HuH-7.5 (cell line): ENCODE results near the gene DDX20.
"Not testable (repeated sequence)": the region's sequence is repeated elsewhere in the genome, so short reads cannot be mapped to it uniquely, and the experiment has no call there.

Source experiments
- DNase-seq: peaks from one replicate; pipeline ENCODE4 v3.0.0; 2011; ENCODE audit warnings: low spot score

The DDX20 gene

DNA sequence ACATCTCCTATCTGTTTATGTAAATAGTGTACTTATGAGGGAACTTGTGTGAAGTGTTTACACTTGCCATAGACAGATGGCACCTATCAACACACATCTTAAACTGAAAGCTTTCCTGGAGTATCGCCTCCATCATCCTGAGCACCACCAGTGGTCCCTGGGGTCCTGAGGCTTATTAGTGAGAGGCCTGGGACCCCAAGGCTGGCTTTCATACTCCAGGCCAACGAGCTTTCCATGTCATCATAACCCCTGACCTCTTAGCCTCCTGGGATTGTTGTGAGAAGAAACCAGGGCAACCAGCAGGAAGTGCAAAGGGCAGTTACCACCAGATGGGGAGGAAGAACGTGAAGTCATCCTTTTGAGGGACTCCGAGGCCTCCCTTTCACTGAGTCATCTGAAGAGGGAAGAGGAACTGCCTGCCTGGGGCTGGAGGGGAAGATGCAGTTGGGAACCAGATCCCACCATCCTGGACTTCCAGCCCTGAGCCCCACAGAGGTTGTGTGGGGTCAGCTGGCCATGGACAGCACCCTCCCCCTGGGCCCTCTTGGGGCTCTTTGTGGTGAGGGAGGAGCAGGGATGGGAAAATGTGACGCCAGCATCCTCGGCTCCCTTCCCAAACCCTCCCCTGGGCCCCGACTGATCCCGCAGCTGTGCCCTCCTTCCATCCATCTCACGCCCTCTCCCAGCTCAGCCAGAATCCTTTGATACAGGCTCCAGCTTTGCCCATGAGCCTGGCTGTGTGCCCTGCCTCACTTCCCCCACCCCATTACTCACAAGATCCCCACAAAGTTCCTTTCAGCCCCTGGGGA lies 22.3 kb upstream of the DDX20 start:
- DNase-seq = peak; percentile 32

DNA sequence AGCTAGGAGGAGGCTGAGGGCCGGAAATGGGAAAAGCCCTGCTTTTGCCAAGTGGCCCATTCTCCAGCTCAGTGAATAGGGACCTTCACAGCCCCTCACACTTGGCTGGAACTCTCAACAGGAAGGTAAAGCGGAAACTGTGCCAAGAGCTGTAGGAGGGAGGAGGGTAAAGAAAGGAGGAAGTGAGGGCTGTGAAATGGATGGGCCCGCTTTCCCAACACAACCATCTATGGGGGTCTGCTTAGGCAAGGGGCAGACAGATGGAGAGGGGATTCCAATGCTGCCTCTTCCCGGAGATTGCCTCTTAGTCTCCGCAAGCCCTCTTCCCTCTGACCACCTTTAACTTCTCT lies 21.7 kb upstream of the DDX20 start:
- DNase-seq = no peak

DNA sequence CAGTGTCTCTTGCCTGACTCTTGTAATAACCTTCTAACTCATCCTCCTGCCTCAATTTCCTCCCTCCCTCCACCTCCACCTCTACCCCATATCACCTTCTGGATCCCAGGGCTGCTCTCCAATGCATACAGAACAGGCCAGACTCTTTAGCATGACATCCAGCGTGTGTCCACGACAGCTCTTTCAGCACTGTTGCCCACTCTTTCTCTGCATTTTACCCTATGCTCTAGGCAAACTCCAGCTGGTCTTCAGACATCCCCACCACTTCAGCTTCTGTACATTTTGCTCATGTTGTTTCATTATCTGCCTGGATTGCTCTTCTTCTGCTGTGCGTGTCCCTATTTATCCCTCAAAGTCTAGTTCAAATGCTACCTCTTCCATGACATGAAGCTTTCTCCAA lies 21.3 kb upstream of the DDX20 start:
- no peak for DNase-seq

DNA sequence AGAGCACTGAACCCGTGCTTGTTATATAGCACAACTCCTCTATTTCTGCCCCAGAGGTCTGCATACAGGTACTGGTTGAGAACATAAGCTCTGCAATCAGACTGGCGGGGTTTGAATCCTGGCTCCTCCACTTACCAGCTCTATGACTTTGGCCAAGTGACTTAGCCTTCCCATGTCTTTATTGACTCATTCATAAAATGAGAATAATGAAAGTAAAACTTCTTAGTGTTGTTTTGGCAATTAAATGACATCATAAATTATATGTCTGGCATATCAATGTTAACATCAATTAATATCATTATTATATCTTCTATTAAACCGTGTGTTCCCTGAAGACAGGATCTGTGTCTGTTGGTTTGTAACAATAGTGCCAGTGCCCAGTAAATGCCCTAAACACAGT lies 20.8 kb upstream of the DDX20 start:
- DNase-seq = no peak

DNA sequence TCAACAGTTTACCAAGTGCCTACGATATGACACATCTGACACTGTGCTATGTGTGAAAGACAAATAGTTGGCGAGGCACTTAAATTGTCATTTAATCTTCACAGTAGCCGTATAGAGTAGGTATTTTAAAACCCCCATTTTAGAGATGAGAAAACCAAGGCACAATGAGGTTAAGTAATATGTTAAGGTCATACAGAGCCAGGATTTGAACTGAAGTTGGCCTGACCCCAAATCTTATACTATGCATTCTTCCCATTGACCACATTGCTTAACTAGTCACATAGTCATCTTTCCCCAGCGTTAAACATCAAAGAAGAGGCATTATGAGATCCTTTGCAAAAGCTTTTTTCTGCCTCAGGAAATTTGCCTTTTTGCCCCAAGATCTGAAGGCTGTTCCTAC lies 20.4 kb upstream of the DDX20 start:
- no peak for DNase-seq

DNA sequence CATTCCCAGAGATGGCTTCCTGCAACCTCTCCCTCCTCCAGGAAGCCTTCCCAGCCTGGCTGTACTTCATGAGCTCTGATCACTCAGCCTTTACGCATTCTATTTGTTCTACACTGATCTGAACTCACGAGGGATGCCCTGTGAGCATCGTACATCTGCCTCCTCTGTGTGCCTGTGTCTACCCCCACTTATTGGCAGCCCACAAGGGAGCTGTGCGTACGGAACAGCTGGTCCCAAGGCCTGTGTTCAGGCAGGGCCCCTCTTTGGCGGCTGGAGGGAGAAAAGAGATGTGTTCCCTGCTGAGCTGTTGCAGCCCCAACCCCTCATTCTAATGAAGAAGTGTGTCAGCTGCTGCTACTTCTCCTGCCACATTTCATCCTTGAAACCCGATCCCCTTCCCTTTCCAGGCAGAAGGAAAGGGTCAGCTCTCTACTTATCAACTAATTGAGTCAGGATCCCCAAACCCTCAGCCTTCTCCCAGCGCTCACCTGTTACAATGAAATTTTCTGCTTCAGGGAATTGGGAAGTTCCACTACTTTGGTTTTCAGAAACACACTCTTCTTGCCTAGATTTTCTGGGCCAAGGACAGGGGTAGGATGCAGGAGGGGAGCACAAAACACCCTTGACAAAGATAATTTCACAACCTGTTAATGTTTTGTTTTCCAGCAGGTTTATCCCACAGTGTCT lies 19.7 kb upstream of the DDX20 start:
- no peak for DNase-seq

DNA sequence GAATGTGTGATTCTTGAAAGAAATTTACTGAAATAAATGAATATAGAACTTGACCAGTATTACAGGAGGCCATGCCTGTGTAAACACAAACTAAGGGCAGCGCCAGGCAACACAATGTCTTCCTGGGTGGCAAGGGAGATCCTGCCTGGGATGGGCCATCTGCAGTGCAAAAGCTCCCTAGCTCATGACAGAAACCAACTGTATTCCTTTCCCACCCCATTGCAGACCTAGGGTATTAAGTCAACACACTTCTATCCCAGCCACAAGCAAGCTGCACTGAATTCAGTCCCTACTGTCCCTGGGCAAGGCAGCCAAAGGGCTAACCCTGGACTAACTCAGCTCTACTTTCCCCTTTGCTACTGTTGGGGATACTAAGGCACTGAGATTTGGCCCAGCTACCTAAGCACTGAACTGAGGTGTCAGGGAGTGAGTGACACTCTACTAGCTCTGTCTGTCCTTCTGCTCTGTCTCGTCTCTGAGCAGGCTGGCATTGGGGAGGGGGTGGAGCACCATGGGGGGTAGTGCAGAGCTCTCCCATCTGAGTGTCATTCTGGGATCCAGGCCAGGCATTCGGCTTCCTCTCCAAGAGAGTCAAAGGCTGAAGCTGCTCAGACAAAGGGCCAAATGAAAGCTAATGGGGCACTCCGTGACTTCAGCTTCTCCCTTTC lies 19.0 kb upstream of the DDX20 start:
- no peak for DNase-seq

DNA sequence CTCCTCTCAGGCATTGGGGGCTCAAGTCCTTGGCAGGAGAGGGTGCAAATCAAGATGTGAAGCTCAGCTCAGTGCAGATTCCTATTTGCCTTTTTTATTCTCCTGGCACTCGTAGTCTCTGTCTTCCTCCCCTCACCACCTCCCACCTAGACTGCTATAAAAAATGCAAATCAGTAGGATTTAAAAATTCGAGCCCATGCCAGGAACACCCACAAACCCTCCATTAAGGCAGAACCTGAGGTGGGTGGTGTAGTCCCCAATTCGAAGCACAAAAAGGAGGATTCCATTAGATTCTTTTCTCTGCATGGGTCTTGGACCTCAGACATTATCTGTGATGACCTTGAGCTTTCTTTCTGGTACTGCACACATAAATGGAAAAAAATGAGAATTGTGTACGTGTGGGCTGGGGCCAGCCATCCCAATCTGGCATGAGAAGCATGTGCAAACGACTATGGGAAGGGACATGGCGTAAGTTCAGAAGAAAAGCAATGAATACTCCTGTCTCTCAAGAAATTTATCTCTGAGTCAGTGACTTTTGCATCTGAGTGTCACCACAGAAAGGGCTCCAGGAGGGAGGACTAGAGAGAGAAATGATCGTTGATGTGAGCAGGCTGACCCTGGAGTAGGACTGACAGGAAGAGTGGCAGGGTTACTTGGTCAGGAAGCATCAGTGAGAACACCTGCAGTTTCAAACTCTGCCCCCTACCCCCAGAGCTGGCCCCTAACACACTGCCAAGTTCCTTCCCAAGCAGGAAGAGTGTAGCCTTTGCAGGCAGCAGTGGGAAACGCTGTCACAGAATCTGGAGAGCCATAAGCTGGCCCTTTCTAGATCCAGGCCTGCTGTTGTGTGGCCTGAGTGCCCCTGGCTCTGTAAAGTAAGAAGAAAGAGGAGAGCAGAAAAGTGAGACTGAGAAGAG lies 18.2 kb upstream of the DDX20 start:
- no peak for DNase-seq

DNA sequence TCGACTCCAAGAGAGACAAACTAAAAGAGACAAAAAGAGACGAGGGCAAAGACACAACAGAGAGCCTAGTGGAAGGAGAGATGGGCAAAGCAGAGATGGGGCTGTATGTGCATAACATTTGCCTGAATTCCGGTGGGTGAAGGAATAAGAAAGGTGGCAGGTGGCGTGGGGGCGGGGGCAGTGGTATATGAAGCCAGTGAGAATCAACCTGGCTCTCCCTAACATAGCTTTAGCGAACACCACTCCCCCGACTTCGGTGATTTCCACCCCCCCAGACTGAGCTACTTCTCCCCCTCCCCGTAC lies 17.6 kb upstream of the DDX20 start:
- no peak for DNase-seq

DNA sequence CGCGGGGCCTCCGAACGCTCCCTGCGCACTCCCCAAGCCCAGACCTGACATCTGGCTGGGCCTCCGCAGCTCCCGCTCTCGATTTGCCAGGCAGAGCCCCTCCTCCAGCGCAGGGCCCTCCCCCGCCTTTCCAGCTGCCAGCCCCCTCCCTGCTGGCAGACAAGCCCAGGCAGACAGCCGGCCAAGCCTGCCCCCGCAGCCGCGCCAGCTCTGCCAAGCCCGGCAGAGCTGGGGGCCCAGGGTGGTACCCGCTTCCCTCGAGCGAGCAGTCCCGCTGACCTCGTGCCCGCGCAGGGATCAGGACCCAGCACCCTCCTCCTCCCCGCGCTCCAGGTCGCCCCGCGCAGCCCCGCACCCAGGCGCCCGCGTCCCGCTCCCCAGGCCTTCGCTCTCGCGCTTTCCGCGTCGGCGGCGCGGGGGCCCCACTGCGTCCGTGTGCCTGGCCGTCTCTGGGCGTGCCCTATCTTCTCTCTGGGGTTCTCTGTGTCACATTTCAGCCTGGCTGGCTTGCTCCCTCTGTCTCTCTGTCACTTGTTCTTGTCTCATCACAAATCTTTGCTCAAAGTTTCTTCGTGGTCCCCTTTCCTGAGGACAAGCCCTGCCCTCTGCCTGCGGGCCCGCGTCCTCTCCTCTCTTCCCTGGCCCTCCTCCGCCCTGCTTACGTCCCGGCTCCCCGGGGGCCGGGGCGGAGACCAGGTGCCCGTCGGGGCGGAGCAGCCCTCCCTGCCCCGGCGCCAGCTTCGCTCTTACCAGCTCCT lies 17.1 kb upstream of the DDX20 start:
- peak; percentile 27 for DNase-seq

DNA sequence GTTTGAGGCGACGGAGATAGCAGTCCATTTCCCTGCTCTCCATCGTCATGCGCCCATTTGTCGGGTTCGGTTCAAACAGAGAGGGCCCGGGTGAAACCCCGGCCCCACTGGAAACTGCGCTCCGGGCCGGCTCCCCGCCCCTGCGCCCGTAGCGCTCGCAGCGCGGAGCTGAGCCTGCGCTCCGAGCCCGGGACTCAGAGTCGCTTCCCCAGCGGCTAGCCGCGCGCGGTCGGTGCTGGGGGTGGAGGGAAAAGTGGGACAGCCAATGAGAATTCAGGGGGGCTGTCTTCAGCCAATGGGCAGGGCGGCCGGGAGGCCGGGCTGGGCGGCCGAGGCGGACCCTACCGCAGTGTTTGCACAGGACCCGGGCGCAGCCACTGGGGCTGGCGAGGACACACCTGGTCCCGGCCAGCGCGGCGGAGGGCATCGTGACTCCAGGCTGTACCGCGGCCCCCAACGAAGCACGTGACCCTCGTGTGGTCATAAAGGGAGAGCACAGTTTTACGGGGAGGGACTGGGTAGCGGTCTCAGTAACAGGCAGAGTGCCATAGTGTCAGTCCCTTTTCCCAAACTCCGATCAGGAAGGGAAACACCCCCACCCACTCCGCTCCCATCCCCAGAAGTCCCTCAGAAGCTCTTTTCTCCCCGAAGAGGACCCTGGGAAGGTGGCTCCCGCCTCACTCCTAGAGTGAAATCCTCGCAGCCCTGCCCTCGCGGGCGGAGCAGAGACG lies 16.3 kb upstream of the DDX20 start, which contains the start of gene INKA2:
Gene INKA2, minus strand, starts transcription at position 202 of the 731 bp plus-strand sequence. Its CDS starts 153 bp downstream, at position 49.
- DNase-seq = peak; percentile 81

DNA sequence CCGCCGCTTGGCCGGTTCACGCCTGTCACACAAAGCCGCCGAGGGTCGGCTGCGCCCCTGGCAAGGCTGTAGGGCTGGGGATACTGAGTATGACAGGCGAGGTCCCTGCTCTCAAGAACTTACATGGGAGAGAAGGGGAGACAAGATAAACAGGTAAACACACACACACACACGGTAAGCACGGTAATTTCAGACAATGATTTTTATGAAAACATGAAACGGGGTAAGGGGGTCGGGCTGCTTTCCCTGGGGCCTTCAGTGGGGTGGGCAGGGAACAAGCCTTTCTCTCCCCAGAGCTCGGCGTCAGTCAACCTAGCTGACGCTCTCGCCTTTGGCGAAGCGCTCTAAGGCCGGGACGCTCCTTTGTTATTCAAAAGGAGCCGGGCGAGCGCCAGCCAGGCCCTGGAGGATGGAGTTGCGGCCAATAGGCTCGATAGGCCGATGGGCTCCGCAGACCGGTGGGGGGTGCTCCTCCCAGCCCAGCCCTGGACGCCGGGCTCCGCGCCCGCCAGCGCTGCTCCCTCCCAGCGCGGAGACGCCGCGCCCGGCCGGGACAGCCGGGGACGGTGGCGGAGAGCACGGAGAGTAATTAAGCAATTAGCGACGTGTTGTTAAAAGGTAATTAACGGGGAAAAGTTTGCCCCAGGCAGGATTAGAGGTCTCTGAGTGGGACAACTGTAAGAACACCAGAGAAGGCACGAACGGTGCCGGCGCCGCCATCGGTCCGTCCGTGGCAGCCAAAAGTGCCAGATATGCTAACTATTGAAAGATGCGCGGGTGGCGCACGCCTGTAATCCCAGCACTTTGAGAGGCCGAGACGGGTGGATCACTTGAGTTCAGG lies 15.6 kb upstream of the DDX20 start:
- DNase-seq = peak; percentile 49

DNA sequence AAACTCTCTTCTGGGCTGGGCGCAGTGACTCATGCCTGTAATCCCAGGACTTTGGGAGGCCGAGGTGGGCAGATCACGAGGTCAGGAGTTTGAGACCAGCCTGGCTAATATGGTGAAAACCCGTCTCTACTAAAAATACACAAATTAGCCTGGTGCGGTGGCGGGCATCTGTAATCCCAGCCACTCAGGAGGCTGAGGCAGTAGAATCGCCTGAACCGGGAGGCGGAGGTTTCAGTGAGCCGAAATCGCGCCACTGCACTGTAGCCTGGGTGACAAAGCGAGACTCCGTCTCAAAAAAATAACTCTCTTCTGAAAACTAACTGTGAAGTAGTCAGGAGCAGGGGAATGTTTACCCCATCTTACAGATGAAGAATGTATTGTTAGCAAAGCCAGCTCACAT lies 13.4 kb upstream of the DDX20 start:
- not testable (repeated sequence) for DNase-seq

DNA sequence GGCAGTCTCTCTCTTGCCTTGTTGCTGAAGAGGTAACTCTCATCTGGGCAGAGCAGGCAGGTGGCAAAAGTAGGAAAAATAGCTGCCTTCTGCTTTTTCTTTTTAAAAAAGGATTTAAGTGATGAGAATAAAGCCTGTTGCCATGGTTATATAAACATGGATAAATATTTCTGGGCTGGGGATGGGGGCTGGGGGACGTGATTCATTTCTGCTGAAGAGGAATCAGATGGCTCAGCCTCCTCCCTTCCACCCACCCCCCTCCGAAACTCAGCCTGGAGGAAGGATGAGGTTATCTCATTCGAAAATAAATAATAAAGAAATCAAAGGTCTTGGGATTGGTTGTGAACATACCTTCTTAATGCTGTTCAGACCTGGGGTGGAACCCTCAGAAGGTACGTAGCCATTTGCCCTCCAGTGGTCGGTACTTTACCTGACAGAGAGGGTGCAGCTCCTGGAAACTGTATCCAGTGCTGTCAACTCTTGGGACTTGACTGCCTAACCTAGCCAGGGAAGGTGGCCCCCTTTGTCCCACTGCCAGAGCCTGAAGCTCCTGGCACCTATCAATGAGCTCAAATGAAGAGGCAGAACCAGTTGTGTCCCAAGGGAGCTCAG lies 12.7 kb upstream of the DDX20 start:
- DNase-seq = no peak

DNA sequence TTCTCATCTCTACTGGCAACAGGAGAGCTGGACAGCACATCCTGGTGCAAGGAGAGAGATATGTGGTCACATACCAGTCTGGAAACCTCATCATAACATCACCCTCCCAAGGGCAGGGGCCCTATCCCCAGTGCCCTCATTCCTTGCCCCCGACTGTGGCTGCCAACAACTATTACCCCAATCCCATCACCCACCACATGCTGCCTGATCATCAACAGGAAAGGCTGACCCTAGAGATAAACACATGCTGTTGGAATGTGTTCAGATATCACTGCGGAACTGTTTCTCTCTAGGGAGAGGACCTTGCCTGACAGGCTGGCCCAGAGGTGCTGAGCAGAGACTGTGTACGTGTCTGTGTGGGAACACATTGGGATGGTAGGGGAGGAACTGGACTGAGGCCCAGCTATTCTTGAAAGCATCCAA lies 12.0 kb upstream of the DDX20 start:
- no peak for DNase-seq

DNA sequence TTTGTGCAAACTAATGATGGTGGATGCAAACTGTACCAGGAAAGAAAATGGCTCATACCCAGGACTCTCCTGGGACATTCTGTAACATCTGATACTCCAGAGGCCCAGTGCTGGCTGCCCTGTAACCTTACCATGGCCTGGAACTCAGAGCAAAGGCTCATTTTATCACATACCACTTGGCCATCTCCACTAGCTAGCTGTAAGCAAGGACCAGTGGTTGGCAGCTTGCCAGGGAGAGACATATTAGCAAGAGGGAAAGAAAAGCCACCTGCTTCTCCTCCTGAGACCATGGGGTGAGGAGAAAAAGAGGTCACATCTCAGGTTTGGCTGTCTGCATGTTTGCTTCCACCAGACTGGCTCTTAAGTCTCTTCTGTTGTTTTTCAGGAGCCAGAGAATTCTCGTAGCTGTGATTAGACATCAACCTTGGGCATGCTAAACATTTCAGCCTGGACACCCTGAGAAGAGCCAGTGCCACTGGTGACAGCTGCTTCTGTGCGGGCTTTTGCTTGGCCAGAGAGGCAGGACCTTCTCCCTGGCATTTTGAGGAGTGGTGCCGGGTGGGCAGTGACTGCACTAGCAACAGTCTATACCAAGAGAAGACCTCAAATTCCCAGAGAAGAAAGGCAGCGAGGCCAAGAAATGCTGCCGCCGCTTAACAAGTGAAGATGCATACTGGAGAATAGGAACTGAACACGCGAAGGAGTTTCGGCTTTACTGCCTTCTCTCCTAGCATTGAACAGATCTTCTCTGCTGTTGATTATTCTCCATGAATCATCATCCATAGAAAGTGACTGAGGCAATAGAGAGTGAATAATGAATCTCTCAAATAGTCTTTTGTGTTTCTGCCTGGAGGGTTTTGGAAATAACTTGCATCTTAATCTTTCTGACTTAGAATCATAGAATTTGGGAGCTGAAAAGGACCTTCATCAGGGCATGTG lies 9.8 kb upstream of the DDX20 start:
- no peak for DNase-seq

DNA sequence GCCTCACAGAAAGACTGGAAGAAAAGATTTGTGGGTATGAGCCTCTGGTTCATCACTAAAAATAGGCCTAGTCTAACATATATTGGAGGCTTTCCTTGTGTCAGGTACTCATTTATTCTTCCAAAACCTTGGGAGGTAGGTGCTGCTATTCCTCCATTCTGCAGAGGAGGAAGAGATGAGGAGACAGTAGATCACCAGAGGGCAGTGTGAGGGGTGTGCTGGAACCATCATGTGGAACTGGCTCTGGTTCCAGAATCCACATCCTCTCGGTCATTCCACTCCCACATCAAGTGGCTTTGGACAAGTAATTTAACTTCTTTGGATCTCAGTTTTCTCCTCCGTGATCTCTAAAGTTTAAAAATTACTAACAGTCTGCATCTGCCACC lies 9.1 kb upstream of the DDX20 start:
- no peak for DNase-seq

DNA sequence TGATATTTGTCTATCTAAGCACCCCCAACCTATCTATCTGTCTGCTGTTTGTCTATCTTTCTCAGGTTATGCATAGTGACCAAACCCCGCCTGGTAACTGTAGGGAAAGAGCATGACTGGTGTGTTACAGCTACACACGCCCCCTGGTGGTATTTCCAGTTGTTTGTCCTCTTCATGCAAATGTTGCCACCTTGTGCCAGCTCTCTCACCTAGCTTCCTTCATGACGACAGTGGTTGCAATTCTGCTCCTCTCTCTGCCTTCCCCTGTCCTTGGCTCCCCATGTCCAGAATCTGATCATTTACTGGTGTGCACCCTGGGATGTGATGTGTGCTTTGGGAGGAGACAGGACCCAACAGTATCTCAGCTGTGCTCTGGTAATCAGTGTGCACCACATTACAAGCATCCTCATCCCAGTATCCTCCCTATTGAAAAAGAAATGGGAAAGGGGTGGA lies 8.4 kb upstream of the DDX20 start:
- peak; percentile 71 for DNase-seq
